ENCODE results near the gene ETFRF1. TPM values are rescaled to one million over a fixed set of nuclear protein-coding genes. Genes with fewer than 3 reads are reported as not detected.

Gene ETFRF1
- polyA plus RNA-seq, 1 donor from 2014 or later, result 81.8 TPM

DNA sequence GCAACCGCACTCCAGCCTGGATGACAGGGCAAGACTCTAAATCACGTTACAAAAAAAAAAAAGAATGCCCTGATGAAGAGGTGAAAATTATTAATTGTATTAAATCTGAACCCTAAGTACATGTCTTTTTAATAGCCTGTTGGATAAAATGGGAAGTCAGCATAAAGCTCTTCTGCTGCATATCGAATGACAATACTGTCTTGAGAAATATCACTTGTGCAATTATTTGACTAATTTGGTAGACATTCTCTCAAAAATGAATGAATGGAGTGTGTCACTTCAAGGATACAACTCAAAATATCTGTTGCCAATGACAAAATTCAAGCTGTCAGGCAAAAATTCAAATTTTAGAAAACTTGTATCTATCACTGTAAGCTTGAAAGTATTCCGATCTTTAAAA, 39.0 kb upstream of the ETFRF1 start:
- Histone ChIP-seq H3K79me2 (replicated peaks; ENCODE audit: insufficient read depth, low read length) (no peaks in the 10 kb centered on the region), H3K9me2 (ENCODE audit: insufficient read depth, low read length) (no peaks in the 10 kb centered on the region), H2AFZ (ENCODE audit: low read depth, low read length) (no peak overlapping the region), H3K27me3 (ENCODE audit: insufficient read depth, low read depth, low read length) (no peaks in the 10 kb centered on the region), H3K27ac (ENCODE audit: low read length) (no peak overlapping the region), H3F3A (ENCODE audit: insufficient read depth, low read length, poor library complexity, severe bottlenecking) (no peaks in the 10 kb centered on the region), H3K36me3 (ENCODE audit: insufficient read depth, low read length) (no peaks in the 10 kb centered on the region), H3K9me3 (ENCODE audit: low read length) (no peaks in the 10 kb centered on the region), H3K4me2 (ENCODE audit: low read length) (no peak overlapping the region), H4K20me1 (ENCODE audit: insufficient read depth) (no peaks in the 10 kb centered on the region), H3K4me3 (ENCODE audit: low read length) (no peak overlapping the region), H3K9ac (ENCODE audit: low read length) (no peak overlapping the region)
- TF ChIP-seq RAD21 (conservative IDR thresholded peaks at IDR 0.05), result no peak
- no peak for TF ChIP-seq MXI1 (conservative IDR thresholded peaks at IDR 0.05; ENCODE audit: poor library complexity, severe bottlenecking)
- no peak for TF ChIP-seq EP300 (conservative IDR thresholded peaks at IDR 0.05; ENCODE audit: poor library complexity, severe bottlenecking)
- TF ChIP-seq, protein P1, sequence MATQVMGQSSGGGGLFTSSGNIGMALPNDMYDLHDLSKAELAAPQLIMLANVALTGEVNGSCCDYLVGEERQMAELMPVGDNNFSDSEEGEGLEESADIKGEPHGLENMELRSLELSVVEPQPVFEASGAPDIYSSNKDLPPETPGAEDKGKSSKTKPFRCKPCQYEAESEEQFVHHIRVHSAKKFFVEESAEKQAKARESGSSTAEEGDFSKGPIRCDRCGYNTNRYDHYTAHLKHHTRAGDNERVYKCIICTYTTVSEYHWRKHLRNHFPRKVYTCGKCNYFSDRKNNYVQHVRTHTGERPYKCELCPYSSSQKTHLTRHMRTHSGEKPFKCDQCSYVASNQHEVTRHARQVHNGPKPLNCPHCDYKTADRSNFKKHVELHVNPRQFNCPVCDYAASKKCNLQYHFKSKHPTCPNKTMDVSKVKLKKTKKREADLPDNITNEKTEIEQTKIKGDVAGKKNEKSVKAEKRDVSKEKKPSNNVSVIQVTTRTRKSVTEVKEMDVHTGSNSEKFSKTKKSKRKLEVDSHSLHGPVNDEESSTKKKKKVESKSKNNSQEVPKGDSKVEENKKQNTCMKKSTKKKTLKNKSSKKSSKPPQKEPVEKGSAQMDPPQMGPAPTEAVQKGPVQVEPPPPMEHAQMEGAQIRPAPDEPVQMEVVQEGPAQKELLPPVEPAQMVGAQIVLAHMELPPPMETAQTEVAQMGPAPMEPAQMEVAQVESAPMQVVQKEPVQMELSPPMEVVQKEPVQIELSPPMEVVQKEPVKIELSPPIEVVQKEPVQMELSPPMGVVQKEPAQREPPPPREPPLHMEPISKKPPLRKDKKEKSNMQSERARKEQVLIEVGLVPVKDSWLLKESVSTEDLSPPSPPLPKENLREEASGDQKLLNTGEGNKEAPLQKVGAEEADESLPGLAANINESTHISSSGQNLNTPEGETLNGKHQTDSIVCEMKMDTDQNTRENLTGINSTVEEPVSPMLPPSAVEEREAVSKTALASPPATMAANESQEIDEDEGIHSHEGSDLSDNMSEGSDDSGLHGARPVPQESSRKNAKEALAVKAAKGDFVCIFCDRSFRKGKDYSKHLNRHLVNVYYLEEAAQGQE (IDR thresholded peaks at IDR 0.05; ENCODE audit: borderline replicate concordance), result no peak
- TF ChIP-seq EZH2 (IDR thresholded peaks at IDR 0.05; ENCODE audit: borderline replicate concordance, insufficient read depth, low read length, poor library complexity, severe bottlenecking), result no peak
- no peak for TF ChIP-seq TAF1 (IDR thresholded peaks at IDR 0.05; ENCODE audit: low read depth)
- no peak for TF ChIP-seq POLR2AphosphoS5 (IDR thresholded peaks at IDR 0.05)
- TF ChIP-seq SMC3 (conservative IDR thresholded peaks at IDR 0.05; ENCODE audit: poor library complexity), result no peak
- TF ChIP-seq, protein P2, sequence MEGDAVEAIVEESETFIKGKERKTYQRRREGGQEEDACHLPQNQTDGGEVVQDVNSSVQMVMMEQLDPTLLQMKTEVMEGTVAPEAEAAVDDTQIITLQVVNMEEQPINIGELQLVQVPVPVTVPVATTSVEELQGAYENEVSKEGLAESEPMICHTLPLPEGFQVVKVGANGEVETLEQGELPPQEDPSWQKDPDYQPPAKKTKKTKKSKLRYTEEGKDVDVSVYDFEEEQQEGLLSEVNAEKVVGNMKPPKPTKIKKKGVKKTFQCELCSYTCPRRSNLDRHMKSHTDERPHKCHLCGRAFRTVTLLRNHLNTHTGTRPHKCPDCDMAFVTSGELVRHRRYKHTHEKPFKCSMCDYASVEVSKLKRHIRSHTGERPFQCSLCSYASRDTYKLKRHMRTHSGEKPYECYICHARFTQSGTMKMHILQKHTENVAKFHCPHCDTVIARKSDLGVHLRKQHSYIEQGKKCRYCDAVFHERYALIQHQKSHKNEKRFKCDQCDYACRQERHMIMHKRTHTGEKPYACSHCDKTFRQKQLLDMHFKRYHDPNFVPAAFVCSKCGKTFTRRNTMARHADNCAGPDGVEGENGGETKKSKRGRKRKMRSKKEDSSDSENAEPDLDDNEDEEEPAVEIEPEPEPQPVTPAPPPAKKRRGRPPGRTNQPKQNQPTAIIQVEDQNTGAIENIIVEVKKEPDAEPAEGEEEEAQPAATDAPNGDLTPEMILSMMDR (IDR thresholded peaks at IDR 0.05; ENCODE audit: poor library complexity, severe bottlenecking), result no peak

DNA sequence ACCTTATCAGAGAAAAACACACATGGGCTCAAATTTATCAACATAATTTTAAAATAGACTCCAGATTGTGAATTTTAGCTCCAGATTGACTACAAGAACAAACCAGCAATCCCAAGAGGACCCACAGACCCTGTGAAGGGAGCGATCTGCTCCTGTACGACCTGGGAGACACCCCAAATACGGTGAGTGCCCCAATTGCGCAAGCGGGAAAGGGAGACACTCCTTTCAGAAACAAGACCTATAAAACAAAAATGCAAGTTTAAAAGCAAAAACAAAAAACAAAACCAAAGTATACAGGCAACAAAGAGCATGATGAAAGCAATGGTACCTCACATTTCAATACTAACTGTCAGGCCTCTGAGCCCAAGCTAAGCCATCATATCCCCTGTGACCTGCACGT, 32.2 kb upstream of the ETFRF1 start:
- no peaks in the 10 kb centered on the region for H4K20me1 ChIP-seq (ENCODE audit: insufficient read depth)
- H3K9ac ChIP-seq (ENCODE audit: low read length), result no peak overlapping the region
- no peaks in the 10 kb centered on the region for H3K27me3 ChIP-seq (ENCODE audit: insufficient read depth, low read depth, low read length)
- H3K79me2 ChIP-seq (replicated peaks; ENCODE audit: insufficient read depth, low read length), result no peaks in the 10 kb centered on the region
- H2AFZ ChIP-seq (ENCODE audit: low read depth, low read length), result no peak overlapping the region
- no peak overlapping the region for H3K4me3 ChIP-seq (ENCODE audit: low read length)
- H3K9me3 ChIP-seq (ENCODE audit: low read length), result no peaks in the 10 kb centered on the region
- no peaks in the 10 kb centered on the region for H3F3A ChIP-seq (ENCODE audit: insufficient read depth, low read length, poor library complexity, severe bottlenecking)
- TF ChIP-seq POLR2AphosphoS5 (IDR thresholded peaks at IDR 0.05) (no peak), EZH2 (IDR thresholded peaks at IDR 0.05; ENCODE audit: borderline replicate concordance, insufficient read depth, low read length, poor library complexity, severe bottlenecking) (no peak), EP300 (conservative IDR thresholded peaks at IDR 0.05; ENCODE audit: poor library complexity, severe bottlenecking) (no peak), SMC3 (conservative IDR thresholded peaks at IDR 0.05; ENCODE audit: poor library complexity) (no peak)
- TF ChIP-seq, protein P1 (IDR thresholded peaks at IDR 0.05; ENCODE audit: borderline replicate concordance), result no peak
- H3K9me2 ChIP-seq (ENCODE audit: insufficient read depth, low read length), result no peaks in the 10 kb centered on the region
- no peak overlapping the region for H3K27ac ChIP-seq (ENCODE audit: low read length)
- no peaks in the 10 kb centered on the region for H3K36me3 ChIP-seq (ENCODE audit: insufficient read depth, low read length)
- H3K4me2 ChIP-seq (ENCODE audit: low read length), result no peak overlapping the region

All from neural cell (in vitro differentiated cells).